GM23338 (cell line): Measurements from ENCODE around the gene NUP153.

ENCODE experiments used
- CREB1 ChIP-seq: fragments of 250-450 bp; sonication (Bioruptor Pico); IDR thresholded peaks from 2 replicates; pipeline ENCODE4 v1.5.0; 2020; ENCODE audit warnings: low read depth, mild to moderate bottlenecking, moderate library complexity
- CTCF ChIP-seq, 2 experiments: fragments of 200-600 bp in 1 of 2; sonication (generic) in 1 of 2; conservative IDR thresholded peaks; 2 replicates each; pipeline versions ENCODE4 v1.5.1 to v1.6.1; 2016 to 2017; ENCODE audit warnings: antibody characterized with exemption in 2 of 2, low read depth in 2 of 2, mild to moderate bottlenecking in 2 of 2, moderate library complexity in 1 of 2
- ETS1 ChIP-seq: IDR thresholded peaks from 2 replicates; pipeline ENCODE4 v1.6.1; 2016; ENCODE audit warnings: antibody characterized with exemption
- EZH2 ChIP-seq: fragments of 200-600 bp; sonication (generic); IDR thresholded peaks from one replicate; pipeline ENCODE4 v1.8.0; 2017; ENCODE audit warnings: antibody characterized with exemption, mild to moderate bottlenecking, low read depth; ENCODE audit not compliant: unreplicated experiment
- EZH2phosphoT487 ChIP-seq: fragments of 200-600 bp; sonication (generic); IDR thresholded peaks from one replicate; pipeline ENCODE4 v1.8.1; 2018; ENCODE audit warnings: antibody characterized with exemption; ENCODE audit not compliant: unreplicated experiment
- JUNB ChIP-seq: IDR thresholded peaks from one replicate; pipeline ENCODE4 v1.6.1; 2016; ENCODE audit warnings: antibody characterized with exemption; ENCODE audit not compliant: unreplicated experiment
- NANOG ChIP-seq: IDR thresholded peaks from 2 replicates; pipeline ENCODE4 v1.6.1; 2016; ENCODE audit warnings: antibody characterized with exemption, borderline replicate concordance
- POLR2AphosphoS5 ChIP-seq: IDR thresholded peaks from 2 replicates; pipeline ENCODE4 v1.6.1; 2016; ENCODE audit warnings: antibody characterized with exemption, low read depth
- ZNF114 ChIP-seq: fragments of 250-450 bp; sonication (Bioruptor Pico); IDR thresholded peaks from 2 replicates; pipeline ENCODE4 v1.5.0; 2020; ENCODE audit warnings: mild to moderate bottlenecking, moderate library complexity
- ZNF331 ChIP-seq: fragments of 250-450 bp; sonication (Bioruptor Pico); IDR thresholded peaks from 2 replicates; pipeline ENCODE4 v1.5.0; 2020; ENCODE audit warnings: low read depth, mild to moderate bottlenecking, moderate library complexity
- TF ChIP-seq, protein P1 (sequence below): IDR thresholded peaks from one replicate; pipeline ENCODE4 v1.6.1; 2018; ENCODE audit warnings: antibody characterized with exemption; ENCODE audit not compliant: unreplicated experiment

DNA sequence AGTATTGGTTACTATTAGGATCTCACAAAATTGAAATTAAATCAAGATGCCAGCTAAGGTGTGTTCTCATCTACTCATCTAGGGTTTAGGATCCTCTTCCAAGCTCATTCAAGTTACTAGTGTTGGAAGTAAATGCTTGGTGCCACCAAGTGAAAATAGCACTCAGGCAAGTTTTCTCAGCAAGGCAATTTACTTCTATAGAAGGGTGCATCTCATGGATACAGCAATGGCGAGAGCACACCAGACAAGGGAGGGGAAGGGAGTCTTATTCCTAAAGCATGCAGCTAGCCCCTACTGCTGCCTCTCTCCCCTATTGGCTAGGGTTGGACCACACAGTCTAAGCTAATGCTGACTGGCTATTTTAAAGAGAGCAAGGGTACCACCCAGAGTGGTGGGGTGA lies 129.7 kb downstream of the NUP153 start:
- TF ChIP-seq CTCF (conservative IDR thresholded peaks at IDR 0.05; ENCODE audit: low read depth in 2 of 2) (no peak), EZH2phosphoT487 (no peak), POLR2AphosphoS5 (no peak), EZH2 (no peak), JUNB (no peak), CREB1 (CRISPR knock-in tag) (no peak), NANOG (no peak), ZNF331 (CRISPR knock-in tag) (no peak), ETS1 (no peak), ZNF114 (CRISPR knock-in tag) (no peak)
- TF ChIP-seq, protein P1, sequence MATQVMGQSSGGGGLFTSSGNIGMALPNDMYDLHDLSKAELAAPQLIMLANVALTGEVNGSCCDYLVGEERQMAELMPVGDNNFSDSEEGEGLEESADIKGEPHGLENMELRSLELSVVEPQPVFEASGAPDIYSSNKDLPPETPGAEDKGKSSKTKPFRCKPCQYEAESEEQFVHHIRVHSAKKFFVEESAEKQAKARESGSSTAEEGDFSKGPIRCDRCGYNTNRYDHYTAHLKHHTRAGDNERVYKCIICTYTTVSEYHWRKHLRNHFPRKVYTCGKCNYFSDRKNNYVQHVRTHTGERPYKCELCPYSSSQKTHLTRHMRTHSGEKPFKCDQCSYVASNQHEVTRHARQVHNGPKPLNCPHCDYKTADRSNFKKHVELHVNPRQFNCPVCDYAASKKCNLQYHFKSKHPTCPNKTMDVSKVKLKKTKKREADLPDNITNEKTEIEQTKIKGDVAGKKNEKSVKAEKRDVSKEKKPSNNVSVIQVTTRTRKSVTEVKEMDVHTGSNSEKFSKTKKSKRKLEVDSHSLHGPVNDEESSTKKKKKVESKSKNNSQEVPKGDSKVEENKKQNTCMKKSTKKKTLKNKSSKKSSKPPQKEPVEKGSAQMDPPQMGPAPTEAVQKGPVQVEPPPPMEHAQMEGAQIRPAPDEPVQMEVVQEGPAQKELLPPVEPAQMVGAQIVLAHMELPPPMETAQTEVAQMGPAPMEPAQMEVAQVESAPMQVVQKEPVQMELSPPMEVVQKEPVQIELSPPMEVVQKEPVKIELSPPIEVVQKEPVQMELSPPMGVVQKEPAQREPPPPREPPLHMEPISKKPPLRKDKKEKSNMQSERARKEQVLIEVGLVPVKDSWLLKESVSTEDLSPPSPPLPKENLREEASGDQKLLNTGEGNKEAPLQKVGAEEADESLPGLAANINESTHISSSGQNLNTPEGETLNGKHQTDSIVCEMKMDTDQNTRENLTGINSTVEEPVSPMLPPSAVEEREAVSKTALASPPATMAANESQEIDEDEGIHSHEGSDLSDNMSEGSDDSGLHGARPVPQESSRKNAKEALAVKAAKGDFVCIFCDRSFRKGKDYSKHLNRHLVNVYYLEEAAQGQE = no peak
